H1 (cell line): Measurements from ENCODE around the gene TENT4A. TPM values are rescaled to one million over a fixed set of nuclear protein-coding genes. Genes with fewer than 3 reads are reported as not detected.
A peak's percentile ranks its signal among the peaks of the same experiment; 100 is the strongest.

Source experiments
- CTCF ChIA-PET: fragments of 300-600 bp; sonication (Branson Sonifier 250); formaldehyde crosslinking; loops from one replicate; lab custom pipeline; 2021; ENCODE audit not compliant: partially characterized antibody; lab: Charles Lee
- POLR2A ChIA-PET: fragments of 300-600 bp; sonication (Branson Sonifier 250); formaldehyde crosslinking; loops from one replicate; lab custom pipeline; 2021; ENCODE audit warnings: inconsistent platforms; ENCODE audit not compliant: partially characterized antibody; lab: Charles Lee
- DNase-seq, 2 experiments: peaks; one replicate each; pipeline versions ENCODE4 v3.0.0 to v3.0.0-alpha.2; 2010 to 2022; ENCODE audit warnings: low spot score in 2 of 2, low read depth in 1 of 2, mixed read lengths in 1 of 2
- FAIRE-seq: peaks from 2 replicates; lab custom pipeline; 2011; peaks lifted over from hg19 to GRCh38; lab: Jason Lieb, UNC
- H2AFZ ChIP-seq: 2 replicates; pipeline ENCODE4 v1.8.1; 2012; ENCODE audit warnings: low read length, inconsistent platforms
- H2AK5ac ChIP-seq: 2 replicates; pipeline ENCODE4 v1.6.1; 2013; ENCODE audit warnings: low read depth, low read length
- H2BK120ac ChIP-seq: replicated peaks from 2 replicates; pipeline ENCODE3; 2013; ENCODE audit warnings: low read depth, low read length, inconsistent platforms
- H2BK12ac ChIP-seq: 2 replicates; pipeline ENCODE4 v1.6.1; 2013; ENCODE audit warnings: low read depth, low read length
- H2BK15ac ChIP-seq: 2 replicates; pipeline ENCODE4 v1.6.1; 2013; ENCODE audit warnings: low read length
- H2BK20ac ChIP-seq: 2 replicates; pipeline ENCODE4 v1.6.1; 2013; ENCODE audit warnings: low read length
- H2BK5ac ChIP-seq: 2 replicates; pipeline ENCODE4 v1.6.1; 2013; ENCODE audit warnings: low read depth, low read length
- H3K14ac ChIP-seq: 2 replicates; pipeline ENCODE4 v1.6.1; 2013; ENCODE audit warnings: inconsistent platforms; ENCODE audit not compliant: insufficient read length
- H3K18ac ChIP-seq: 2 replicates; pipeline ENCODE4 v1.6.1; 2013; ENCODE audit warnings: low read length; ENCODE audit errors: extremely low read depth
- H3K23ac ChIP-seq: 2 replicates; pipeline ENCODE4 v1.6.1; 2013; ENCODE audit warnings: inconsistent platforms; ENCODE audit not compliant: insufficient read length
- H3K23me2 ChIP-seq: 2 replicates; pipeline ENCODE4 v1.6.1; 2013; ENCODE audit warnings: low read depth, low read length
- H3K27ac ChIP-seq: 2 replicates; pipeline ENCODE4 v1.6.1; 2011; ENCODE audit warnings: low read depth, low read length, inconsistent platforms
- H3K27me3 ChIP-seq, 4 experiments: replicated peaks in 1 of 4; 1 replicate in 1 of 4; 2 replicates in 3 of 4; pipeline versions ENCODE4 v1.6.1 to v1.8.1; 2011 to 2013; ENCODE audit warnings: low read length in 3 of 4, mild to moderate bottlenecking in 3 of 4, inconsistent platforms in 2 of 4, mixed read lengths in 2 of 4, moderate library complexity in 1 of 4; ENCODE audit not compliant: control insufficient read depth in 3 of 4, insufficient read depth in 3 of 4; ENCODE audit errors: extremely low read depth in 1 of 4
- H3K36me3 ChIP-seq, 4 experiments: 2 replicates each; pipeline versions ENCODE4 v1.6.1 to v1.8.1; 2011 to 2013; ENCODE audit warnings: mild to moderate bottlenecking in 4 of 4, low read length in 3 of 4, moderate library complexity in 2 of 4, control low read depth in 1 of 4, inconsistent platforms in 1 of 4; ENCODE audit not compliant: insufficient read depth in 4 of 4, control insufficient read depth in 2 of 4
- H3K4ac ChIP-seq: replicated peaks from 2 replicates; pipeline ENCODE3; 2013; ENCODE audit warnings: low read length, low read depth, mixed read lengths, inconsistent platforms; ENCODE audit not compliant: insufficient read length
- H3K4me1 ChIP-seq, 4 experiments: replicated peaks in 1 of 4; 1 replicate in 1 of 4; 2 replicates in 3 of 4; pipeline versions ENCODE4 v1.6.1 to v1.8.1; 2011 to 2013; ENCODE audit warnings: low read length in 3 of 4, inconsistent platforms in 2 of 4, mixed read lengths in 1 of 4; ENCODE audit not compliant: insufficient read depth in 4 of 4, control insufficient read depth in 3 of 4
- H3K4me2 ChIP-seq, 2 experiments: 2 replicates each; pipeline versions ENCODE4 v1.6.1 to v1.8.1; 2011 to 2013; ENCODE audit warnings: low read depth in 2 of 2, low read length in 2 of 2, control low read depth in 1 of 2, inconsistent platforms in 1 of 2, mild to moderate bottlenecking in 1 of 2; ENCODE audit not compliant: insufficient read depth in 1 of 2
- H3K4me3 ChIP-seq, 4 experiments: fragments of 200-600, 300-600 bp in 1 of 4; sonication (generic), shearing (Covaris generic), sonication (Bioruptor Twin) in 1 of 4; 2 replicates each; pipeline versions ENCODE4 v1.5.1 to v1.8.1; 2011 to 2016; ENCODE audit warnings: low read length in 4 of 4, low read depth in 3 of 4, control low read depth in 2 of 4, inconsistent platforms in 2 of 4, mild to moderate bottlenecking in 2 of 4, mixed read lengths in 1 of 4, moderate library complexity in 1 of 4; ENCODE audit not compliant: insufficient read depth in 2 of 4; ENCODE audit errors: extremely low read depth in 1 of 4
- H3K56ac ChIP-seq: replicated peaks from 2 replicates; pipeline ENCODE3; 2013; ENCODE audit warnings: low read depth, mild to moderate bottlenecking, mixed read lengths, low read length, inconsistent platforms; ENCODE audit not compliant: insufficient read length
- H3K79me1 ChIP-seq: 2 replicates; pipeline ENCODE4 v1.6.1; 2013; ENCODE audit warnings: low read depth, low read length, control low read depth
- H3K79me2 ChIP-seq, 2 experiments: 2 replicates each; pipeline versions ENCODE4 v1.6.1 to v1.8.1; 2012 to 2013; ENCODE audit warnings: low read length in 2 of 2, mild to moderate bottlenecking in 2 of 2, inconsistent platforms in 1 of 2; ENCODE audit not compliant: insufficient read depth in 2 of 2, control insufficient read depth in 1 of 2
- H3K9ac ChIP-seq, 4 experiments: replicated peaks in 1 of 4; 1 replicate in 1 of 4; 2 replicates in 3 of 4; pipeline versions ENCODE4 v1.6.1 to v1.8.1; 2011 to 2013; ENCODE audit warnings: low read depth in 3 of 4, low read length in 3 of 4, control low read depth in 2 of 4, mild to moderate bottlenecking in 2 of 4, moderate library complexity in 2 of 4, inconsistent platforms in 1 of 4; ENCODE audit errors: extremely low read depth in 1 of 4
- H3K9me3 ChIP-seq, 2 experiments: 2 replicates each; pipeline versions ENCODE4 v1.6.1 to v1.8.1; 2012 to 2013; ENCODE audit warnings: mild to moderate bottlenecking in 2 of 2, moderate library complexity in 2 of 2, control low read depth in 1 of 2, inconsistent platforms in 1 of 2, low read depth in 1 of 2, low read length in 1 of 2, mixed read lengths in 1 of 2; ENCODE audit not compliant: insufficient read depth in 2 of 2
- H4K20me1 ChIP-seq, 2 experiments: replicated peaks in 1 of 2; 2 replicates each; pipeline versions ENCODE3 to v1.8.1; 2011 to 2013; ENCODE audit warnings: inconsistent platforms in 2 of 2, low read length in 2 of 2, mild to moderate bottlenecking in 1 of 2; ENCODE audit not compliant: insufficient read depth in 2 of 2, control insufficient read depth in 1 of 2
- H4K5ac ChIP-seq: 2 replicates; pipeline ENCODE4 v1.6.1; 2013; ENCODE audit warnings: low read length, low read depth, mixed read lengths, inconsistent platforms; ENCODE audit not compliant: insufficient read length
- H4K8ac ChIP-seq: 2 replicates; pipeline ENCODE4 v1.8.0; 2013; ENCODE audit warnings: mild to moderate bottlenecking, moderate library complexity, low read length, inconsistent platforms; ENCODE audit not compliant: insufficient read depth; ENCODE audit errors: extremely low read depth
- H4K91ac ChIP-seq: replicated peaks from 2 replicates; pipeline ENCODE3; 2013; ENCODE audit warnings: low read length, mixed read lengths, inconsistent platforms; ENCODE audit not compliant: insufficient read length
- ASH2L ChIP-seq: fragments of 200-600, 300-600 bp; sonication (generic); IDR thresholded peaks from one replicate; pipeline ENCODE4 v1.7.1; 2017; ENCODE audit warnings: low read length
- CHD1 ChIP-seq: IDR thresholded peaks from 2 replicates; pipeline ENCODE4 v1.6.1; 2012; ENCODE audit warnings: low read depth, low read length, improper control_type of control experiment
- FOSL1 ChIP-seq: IDR thresholded peaks from 2 replicates; pipeline ENCODE4 v1.6.1; 2011; ENCODE audit warnings: mild to moderate bottlenecking, low read depth, low read length, moderate library complexity; ENCODE audit not compliant: insufficient read depth
- GABPA ChIP-seq: IDR thresholded peaks from 2 replicates; pipeline ENCODE4 v1.6.1; 2011; ENCODE audit warnings: mild to moderate bottlenecking, low read length, moderate library complexity, borderline replicate concordance; ENCODE audit not compliant: insufficient read depth
- HDAC6 ChIP-seq: IDR thresholded peaks from one replicate; pipeline ENCODE4 v1.7.1; 2012; ENCODE audit warnings: low read depth, mild to moderate bottlenecking, inconsistent platforms, low read length, moderate library complexity
- POLR2A ChIP-seq, 2 experiments: IDR thresholded peaks; 1 replicate in 1 of 2; 2 replicates in 1 of 2; pipeline ENCODE4 v1.6.1; 2011; ENCODE audit warnings: low read depth in 2 of 2, low read length in 2 of 2, mild to moderate bottlenecking in 2 of 2; ENCODE audit errors: control extremely low read depth in 1 of 2
- SAP30 ChIP-seq: fragments of 300-600 bp; sonication (generic); IDR thresholded peaks from 2 replicates; pipeline ENCODE4 v1.7.1; 2012; ENCODE audit warnings: low read length, moderate library complexity, mild to moderate bottlenecking, inconsistent platforms; ENCODE audit not compliant: insufficient read depth, insufficient replicate concordance
- SIN3A ChIP-seq, 2 experiments: IDR thresholded peaks in 1 of 2; conservative IDR thresholded peaks in 1 of 2; 2 replicates each; pipeline ENCODE4 v1.6.1; 2011 to 2012; ENCODE audit warnings: low read length in 2 of 2, improper control_type of control experiment in 1 of 2, low read depth in 1 of 2, mild to moderate bottlenecking in 1 of 2
- SIRT6 ChIP-seq: IDR thresholded peaks from one replicate; pipeline ENCODE4 v1.7.1; 2012; ENCODE audit warnings: low read length, inconsistent platforms
- SP1 ChIP-seq: IDR thresholded peaks from 2 replicates; pipeline ENCODE4 v1.6.1; 2011; ENCODE audit warnings: low read depth, low read length
- WGBS, 2 experiments: shearing (Covaris generic) in 1 of 2; methylation state at CpG; one replicate each; pipeline versions ENCODE4 v1.1.6 to v1.1.7; 2013 to 2015; ENCODE audit warnings: low lambda C conversion rate in 2 of 2, mixed read lengths in 2 of 2, inconsistent platforms in 1 of 2, low coverage in 1 of 2, missing lambda C conversion rate in 1 of 2; ENCODE audit not compliant: insufficient replicate concordance in 2 of 2, insufficient coverage in 1 of 2, insufficient read length in 1 of 2; ENCODE audit errors: extremely low coverage in 1 of 2, missing lambda C conversion rate in 1 of 2; 5-methylcytosine and 5-hydroxymethylcytosine counted together
- polyA plus RNA-seq, 7 experiments: library from polyadenylated mRNA; depleted of rRNA in 3 of 7; stranded (reverse) in 5 of 7; unstranded in 2 of 7; fragments of >200 nt in 5 of 7; fragments of 200-250 nt in 2 of 7; gene quantifications; 1 replicate in 5 of 7; 2 replicates in 1 of 7; 4 replicates in 1 of 7; pipeline versions ENCODE4 v1.2.1 to v1.2.3, GENCODE V29; 2011 to 2013; ENCODE audit warnings: missing spikeins in 2 of 7, mixed read lengths in 2 of 7
- total RNA-seq: library from RNA; stranded (reverse); fragmentation: NEBNext Ultra II Directional; extraction: Animal tissue kit (Norgen Biotek cat#: 25700); gene quantifications from 2 replicates; pipeline ENCODE4 v1.2.1, GENCODE V29; 2021
- TF ChIP-seq, protein P1 (sequence below): IDR thresholded peaks from 2 replicates; pipeline ENCODE4 v1.6.1; 2011; ENCODE audit warnings: low read length, improper control_type of control experiment

TENT4A gene
- total and polyA plus RNA-seq, 2 of the 8 experiments (the other 6 are each of a cell fraction or from before 2014, with no cell fraction given) = 8.9 to 25.1 TPM

DNA sequence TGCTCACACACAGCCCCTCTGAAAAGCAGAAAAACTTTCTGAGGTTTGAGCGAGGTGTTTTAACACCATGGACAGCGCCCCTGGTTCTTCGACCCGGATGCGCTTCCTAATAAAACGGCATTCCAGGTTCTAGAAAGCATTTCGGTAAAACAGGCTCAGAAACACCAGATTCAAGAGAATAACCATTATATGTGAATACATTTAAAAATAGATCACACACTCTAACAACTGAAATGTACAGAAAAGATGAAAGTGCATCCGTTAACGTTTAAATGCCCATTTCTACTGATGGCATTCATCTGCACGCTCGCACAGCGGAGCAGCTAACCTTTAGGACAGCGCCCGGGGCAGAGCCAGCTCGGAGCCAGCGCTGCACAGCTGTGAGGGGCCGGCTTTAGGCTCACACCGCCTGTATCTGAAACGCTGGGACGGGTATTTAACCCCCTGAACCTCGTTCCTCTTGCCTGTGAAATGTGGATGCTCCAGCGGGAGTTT is 26.3 kb upstream of the TENT4A start:
- H2BK20ac ChIP-seq = no peak overlapping the region
- no peaks in the 10 kb centered on the region; the same call in 1 of the 2 replicates for H3K79me1 ChIP-seq
- CTCF ChIA-PET = interaction anchor here (0.9 to 1.4 kb wide), 3 partner anchors 54 to 100 kb away, joined by 3 read pairs; partner anchors contain the start of gene NSUN2
- H3K4me2 ChIP-seq = peak overlapping the region; percentile 63 to 71
- H2AFZ ChIP-seq = no peak overlapping the region
- H2AK5ac ChIP-seq = no peak overlapping the region
- H3K36me3 ChIP-seq = no peaks in the 10 kb centered on the region
- H3K14ac ChIP-seq = no peak overlapping the region
- no peak overlapping the region for H2BK12ac ChIP-seq
- H4K91ac ChIP-seq = no peak overlapping the region
- no peak overlapping the region for H3K9ac ChIP-seq
- peak overlapping the region; percentile 48 to 63 (median 60); a peak in 7 of 8 replicates for H3K4me3 ChIP-seq
- no peak overlapping the region for H3K27ac ChIP-seq
- H3K4ac ChIP-seq = no peak overlapping the region
- no peak overlapping the region for H2BK15ac ChIP-seq
- no peaks in the 10 kb centered on the region for H3K79me2 ChIP-seq
- H3K56ac ChIP-seq = no peak overlapping the region
- no peak overlapping the region for H3K18ac ChIP-seq
- peaks cover 0 to 2% of the 10 kb centered on the region in 2 experiments for H4K20me1 ChIP-seq
- POLR2A ChIA-PET = interaction anchor here (0.7 to 2.4 kb wide), 4 partner anchors 14 to 54 kb away, joined by 3 to 10 read pairs (median 6); partner anchors contain the start of genes NSUN2, SRD5A1 and TENT4A
- peaks cover 0 to 4% (median 2%) of the 10 kb centered on the region in 4 experiments; a peak in 4 of 7 replicates for H3K27me3 ChIP-seq
- H3K9me3 ChIP-seq = no peaks in the 10 kb centered on the region
- 12% methylated on average over 22 of the region's 22 CpGs; no CpG with 5 or more reads in 1 of the 2 experiments for WGBS, 2 experiments
- no peak overlapping the region for H3K23ac ChIP-seq
- no peak overlapping the region for H2BK120ac ChIP-seq
- no peak overlapping the region for H2BK5ac ChIP-seq
- FAIRE-seq (peak; percentile 36), DNase-seq (no peak)
- H4K5ac ChIP-seq = no peak overlapping the region
- no peak overlapping the region for H4K8ac ChIP-seq
- peaks cover 5% of the 10 kb centered on the region for H3K23me2 ChIP-seq
- no peaks in the 10 kb centered on the region for H3K4me1 ChIP-seq
- TF ChIP-seq, protein P1, sequence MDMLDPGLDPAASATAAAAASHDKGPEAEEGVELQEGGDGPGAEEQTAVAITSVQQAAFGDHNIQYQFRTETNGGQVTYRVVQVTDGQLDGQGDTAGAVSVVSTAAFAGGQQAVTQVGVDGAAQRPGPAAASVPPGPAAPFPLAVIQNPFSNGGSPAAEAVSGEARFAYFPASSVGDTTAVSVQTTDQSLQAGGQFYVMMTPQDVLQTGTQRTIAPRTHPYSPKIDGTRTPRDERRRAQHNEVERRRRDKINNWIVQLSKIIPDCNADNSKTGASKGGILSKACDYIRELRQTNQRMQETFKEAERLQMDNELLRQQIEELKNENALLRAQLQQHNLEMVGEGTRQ = no peak
- TF ChIP-seq FOSL1 (no peak), SIN3A (conservative IDR thresholded peaks at IDR 0.05 in 1 of 2, IDR thresholded peaks at IDR 0.05 in 1 of 2; ENCODE audit: low read depth in 1 of 2, low read length in 2 of 2) (peak; percentile 83 to 90; a peak in 3 of 4 replicates), SAP30 (peak; percentile 71), SP1 (no peak), GABPA (no peak), SIRT6 (no peak), ASH2L (peak; percentile 62), CHD1 (no peak), HDAC6 (no peak), POLR2A (IDR thresholded peaks at IDR 0.05; ENCODE audit: control extremely low read depth in 1 of 2, low read depth in 2 of 2, low read length in 2 of 2) (no peak)
